LNCAP (cell line): Measurements from ENCODE around the gene TNFRSF9.

Experiments
- TF ChIP-seq, protein P1 (sequence below): fragments of 450-650 bp; IDR thresholded peaks from 2 replicates; pipeline ENCODE4 v1.5.1; 2017; ENCODE audit warnings: mild to moderate bottlenecking

The TNFRSF9 gene

GRCh38 chr1:7902478-7903085, 38.1 kb downstream of the TNFRSF9 start:
- TF ChIP-seq, protein P1, sequence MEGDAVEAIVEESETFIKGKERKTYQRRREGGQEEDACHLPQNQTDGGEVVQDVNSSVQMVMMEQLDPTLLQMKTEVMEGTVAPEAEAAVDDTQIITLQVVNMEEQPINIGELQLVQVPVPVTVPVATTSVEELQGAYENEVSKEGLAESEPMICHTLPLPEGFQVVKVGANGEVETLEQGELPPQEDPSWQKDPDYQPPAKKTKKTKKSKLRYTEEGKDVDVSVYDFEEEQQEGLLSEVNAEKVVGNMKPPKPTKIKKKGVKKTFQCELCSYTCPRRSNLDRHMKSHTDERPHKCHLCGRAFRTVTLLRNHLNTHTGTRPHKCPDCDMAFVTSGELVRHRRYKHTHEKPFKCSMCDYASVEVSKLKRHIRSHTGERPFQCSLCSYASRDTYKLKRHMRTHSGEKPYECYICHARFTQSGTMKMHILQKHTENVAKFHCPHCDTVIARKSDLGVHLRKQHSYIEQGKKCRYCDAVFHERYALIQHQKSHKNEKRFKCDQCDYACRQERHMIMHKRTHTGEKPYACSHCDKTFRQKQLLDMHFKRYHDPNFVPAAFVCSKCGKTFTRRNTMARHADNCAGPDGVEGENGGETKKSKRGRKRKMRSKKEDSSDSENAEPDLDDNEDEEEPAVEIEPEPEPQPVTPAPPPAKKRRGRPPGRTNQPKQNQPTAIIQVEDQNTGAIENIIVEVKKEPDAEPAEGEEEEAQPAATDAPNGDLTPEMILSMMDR: peak; percentile 61

GRCh38 chr1:7899741-7900140, 40.9 kb downstream of the TNFRSF9 start:
- TF ChIP-seq, protein P1: no peak

GRCh38 chr1:7898962-7899361, 41.7 kb downstream of the TNFRSF9 start:
- TF ChIP-seq, protein P1: no peak

DNA sequence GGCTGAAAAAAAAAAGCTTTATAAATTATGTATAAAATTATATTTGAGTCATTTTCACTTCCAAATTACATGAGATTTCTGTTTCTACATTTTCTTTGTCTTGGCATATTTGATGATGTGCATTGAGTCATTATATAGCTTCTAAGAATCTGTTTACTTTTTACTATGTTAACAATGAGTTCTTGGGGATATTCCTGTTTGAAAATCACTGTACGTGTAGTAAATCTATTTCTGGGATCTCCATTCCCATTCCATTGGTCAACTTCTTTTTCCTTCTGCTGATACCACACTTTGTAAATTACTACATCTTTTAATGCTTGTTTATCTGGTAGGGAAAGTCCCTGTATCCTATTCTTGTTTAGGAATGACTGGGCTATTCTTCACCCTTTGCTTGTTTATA, 43.6 kb downstream of the TNFRSF9 start:
- TF ChIP-seq, protein P1: no peak

DNA sequence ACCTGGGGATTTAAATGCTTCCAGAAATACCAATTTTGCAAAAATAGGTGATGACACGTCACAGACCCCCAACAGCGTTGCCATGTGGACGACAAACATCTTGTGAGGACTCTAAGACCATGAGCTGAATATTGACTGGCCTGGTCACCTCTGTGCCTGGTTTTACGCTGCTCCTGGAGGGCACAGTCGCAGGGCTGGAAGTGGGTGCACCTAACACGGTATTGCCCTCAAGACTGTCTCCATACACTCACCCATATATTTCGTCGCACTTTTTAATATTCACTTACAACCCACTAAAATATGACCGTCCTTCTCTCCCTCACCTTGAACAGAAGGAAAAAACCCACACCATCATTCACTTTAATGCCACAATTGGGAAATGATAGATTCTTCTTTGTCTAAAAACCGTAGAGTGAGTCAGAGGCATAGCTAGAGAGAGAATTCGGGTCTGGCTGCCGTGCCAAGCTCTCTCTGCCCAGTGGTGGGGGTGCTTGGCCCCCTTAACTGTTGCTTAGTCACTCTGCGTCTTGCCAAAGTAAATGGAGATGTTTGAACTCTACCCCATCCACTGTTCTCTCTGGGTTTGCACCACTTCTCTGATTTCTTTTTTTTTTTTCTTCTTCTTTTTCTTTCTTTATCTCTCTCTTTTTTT, 47.0 kb downstream of the TNFRSF9 start:
- TF ChIP-seq, protein P1: no peak

GRCh38 chr1:7891804-7892203, 48.8 kb downstream of the TNFRSF9 start:
- TF ChIP-seq, protein P1: no peak

DNA sequence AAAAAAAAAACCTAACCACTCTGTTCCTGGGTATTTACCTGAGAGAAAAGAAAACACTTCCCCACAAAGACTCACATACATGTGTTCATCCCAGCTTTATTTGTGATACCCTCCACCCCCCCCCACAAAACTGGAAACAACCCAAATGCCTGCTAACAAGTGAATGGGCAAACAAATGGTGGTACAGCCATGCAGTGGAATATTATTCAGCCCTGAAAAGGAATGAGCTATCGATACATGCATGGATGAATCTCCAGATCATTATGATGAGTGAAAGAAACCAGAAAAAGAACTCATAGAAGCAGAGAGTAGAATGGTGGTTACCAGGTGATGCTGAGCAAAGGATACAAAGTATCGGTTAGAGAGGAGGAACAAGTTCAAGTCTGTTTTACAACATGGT, 49.8 kb downstream of the TNFRSF9 start:
- TF ChIP-seq, protein P1: no peak
